ENCODE data around the gene SPPL2A.
A peak's percentile ranks its signal among the peaks of the same experiment; 100 is the strongest.

DNA sequence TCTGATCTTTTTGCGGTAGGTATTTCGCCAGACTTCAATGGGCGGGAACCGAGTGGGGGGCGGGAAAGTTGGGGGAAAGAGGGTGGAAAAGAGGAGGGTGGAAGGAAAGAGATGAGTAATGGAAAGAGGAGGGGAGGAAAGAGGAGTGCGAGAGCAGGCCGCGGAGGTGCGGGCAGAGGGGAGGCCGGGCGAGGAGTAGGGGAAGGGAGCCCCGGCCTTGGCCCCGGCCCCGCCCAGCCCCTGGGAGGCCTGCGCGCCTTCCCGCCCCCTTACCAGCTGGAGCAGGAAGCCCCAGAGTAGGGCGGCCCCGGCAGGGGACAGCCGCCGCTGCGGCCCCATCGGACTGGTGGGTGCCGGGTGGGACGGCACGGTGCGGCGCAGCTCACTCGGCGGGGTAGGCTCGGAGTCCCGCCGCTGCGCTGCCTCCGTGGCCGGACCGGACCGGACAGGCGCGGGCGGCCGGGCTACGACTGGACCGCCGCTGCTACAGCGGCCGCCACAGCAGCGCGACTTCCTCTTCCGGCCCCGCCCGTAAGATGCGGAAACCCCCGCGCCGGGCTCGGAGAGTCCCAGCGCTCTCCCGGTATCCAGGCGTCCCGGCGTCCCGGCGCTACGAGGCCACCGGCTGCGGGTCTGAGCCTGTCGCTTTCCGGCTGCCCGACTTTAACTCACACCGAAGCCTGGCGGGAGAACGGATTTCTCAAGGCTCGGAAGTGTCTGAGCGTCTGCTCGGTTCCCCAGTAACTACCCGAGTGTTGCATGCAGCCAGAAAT, at the start of gene SPPL2A:
- TF ChIP-seq REST (IDR thresholded peaks at IDR 0.05; ENCODE audit: insufficient read depth in 1 of 2, low read depth in 2 of 2, low read length in 2 of 2) (no peak), TAF1 (IDR thresholded peaks at IDR 0.05; ENCODE audit: borderline replicate concordance, insufficient read depth, low read length) (no peak; the same call in 1 of the 2 replicates), SIN3A (IDR thresholded peaks at IDR 0.05; ENCODE audit: borderline replicate concordance, insufficient read depth, low read length) (no peak; the same call in 1 of the 2 replicates), POLR2AphosphoS5 (IDR thresholded peaks at IDR 0.05; ENCODE audit: low read depth, low read length) (peak; percentile 82), FOXP2 (optimal IDR thresholded peaks at IDR 0.05; ENCODE audit: borderline replicate concordance, extremely low read depth, extremely low read length, insufficient read depth) (peak; percentile 69)

Measured in PFSK-1 (cell line).